HCT116 (cell line): Measurements from ENCODE around the gene PAX2.

ENCODE experiments used
- CTCF ChIP-seq, 3 experiments: fragments of 200-600 bp in 1 of 3; sonication (generic) in 1 of 3; IDR thresholded peaks in 2 of 3; conservative IDR thresholded peaks in 1 of 3; 2 replicates each; pipeline ENCODE4 v1.5.1; 2012 to 2017; ENCODE audit warnings: low read depth in 2 of 3, low read length in 2 of 3, antibody characterized with exemption in 1 of 3, borderline replicate concordance in 1 of 3, control low read depth in 1 of 3, mild to moderate bottlenecking in 1 of 3, mixed read lengths in 1 of 3, mixed run types in 1 of 3, moderate library complexity in 1 of 3; ENCODE audit not compliant: insufficient read depth in 1 of 3
- EZH2phosphoT487 ChIP-seq: fragments of 200-600 bp; IDR thresholded peaks from 2 replicates; pipeline ENCODE4 v1.6.1; 2018; ENCODE audit warnings: antibody characterized with exemption, borderline replicate concordance
- FOSL1 ChIP-seq: IDR thresholded peaks from 2 replicates; pipeline ENCODE4 v1.6.1; 2012; ENCODE audit warnings: low read depth
- POLR2A ChIP-seq: IDR thresholded peaks from 2 replicates; pipeline ENCODE4 v1.7.0; 2011; ENCODE audit warnings: borderline replicate concordance; ENCODE audit not compliant: insufficient read depth, insufficient read length; ENCODE audit errors: extremely low read depth
- POLR2AphosphoS5 ChIP-seq: IDR thresholded peaks from 2 replicates; pipeline ENCODE4 v1.6.1; 2011; ENCODE audit warnings: mild to moderate bottlenecking, low read depth, low read length, moderate library complexity
- TCF7L2 ChIP-seq: IDR thresholded peaks from 2 replicates; pipeline ENCODE4 v1.7.0; 2011; ENCODE audit warnings: borderline replicate concordance, inconsistent platforms; ENCODE audit not compliant: insufficient read depth, insufficient read length; ENCODE audit errors: extremely low read depth
- TF ChIP-seq, protein P1 (sequence below): IDR thresholded peaks from 2 replicates; pipeline ENCODE4 v1.6.1; 2012; ENCODE audit warnings: low read depth
- TF ChIP-seq, protein P2 (sequence below): IDR thresholded peaks from 2 replicates; pipeline ENCODE4 v1.6.1; 2012

DNA sequence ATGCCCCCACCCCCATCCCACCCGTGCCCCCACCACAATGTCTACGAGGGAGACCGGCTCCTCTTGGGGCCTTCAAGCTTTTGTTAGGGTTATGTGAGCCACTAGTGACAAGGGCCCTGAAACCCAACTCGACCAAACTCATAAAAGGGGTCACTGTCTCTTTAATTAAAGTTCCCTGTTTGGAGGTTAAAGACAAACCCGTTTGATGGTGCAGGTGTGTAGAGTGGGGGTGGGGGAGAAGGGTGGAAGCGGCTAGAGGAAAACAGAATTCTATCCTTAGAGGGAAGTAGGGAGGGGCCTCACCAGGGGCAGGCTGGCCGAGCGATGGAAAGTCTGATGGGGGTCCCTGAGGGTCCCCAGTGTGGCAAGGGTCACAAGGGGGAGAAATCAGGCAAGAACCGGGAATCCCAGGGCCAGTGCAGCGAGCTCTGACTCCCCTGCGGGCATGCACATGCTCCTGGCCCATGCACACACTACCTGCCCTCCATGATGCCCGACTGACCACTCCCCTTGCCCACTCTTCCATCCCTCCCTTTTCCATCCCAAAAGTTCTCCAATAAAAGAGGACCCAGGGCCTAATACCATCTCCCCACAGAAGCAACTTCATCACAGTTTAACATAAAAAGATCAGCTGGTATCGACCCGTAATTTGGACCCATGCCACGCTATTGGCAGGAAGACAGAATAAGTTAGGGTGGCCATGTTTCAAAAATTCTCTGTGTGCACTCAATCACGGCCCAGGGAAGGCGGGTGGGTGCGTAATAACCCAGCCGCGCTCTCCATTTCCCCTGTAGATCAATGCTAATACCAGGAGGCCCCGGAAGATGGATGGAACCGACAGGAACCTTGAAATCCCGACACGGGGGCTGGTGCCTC is 131.4 kb downstream of the PAX2 start:
- TF ChIP-seq, protein P1, sequence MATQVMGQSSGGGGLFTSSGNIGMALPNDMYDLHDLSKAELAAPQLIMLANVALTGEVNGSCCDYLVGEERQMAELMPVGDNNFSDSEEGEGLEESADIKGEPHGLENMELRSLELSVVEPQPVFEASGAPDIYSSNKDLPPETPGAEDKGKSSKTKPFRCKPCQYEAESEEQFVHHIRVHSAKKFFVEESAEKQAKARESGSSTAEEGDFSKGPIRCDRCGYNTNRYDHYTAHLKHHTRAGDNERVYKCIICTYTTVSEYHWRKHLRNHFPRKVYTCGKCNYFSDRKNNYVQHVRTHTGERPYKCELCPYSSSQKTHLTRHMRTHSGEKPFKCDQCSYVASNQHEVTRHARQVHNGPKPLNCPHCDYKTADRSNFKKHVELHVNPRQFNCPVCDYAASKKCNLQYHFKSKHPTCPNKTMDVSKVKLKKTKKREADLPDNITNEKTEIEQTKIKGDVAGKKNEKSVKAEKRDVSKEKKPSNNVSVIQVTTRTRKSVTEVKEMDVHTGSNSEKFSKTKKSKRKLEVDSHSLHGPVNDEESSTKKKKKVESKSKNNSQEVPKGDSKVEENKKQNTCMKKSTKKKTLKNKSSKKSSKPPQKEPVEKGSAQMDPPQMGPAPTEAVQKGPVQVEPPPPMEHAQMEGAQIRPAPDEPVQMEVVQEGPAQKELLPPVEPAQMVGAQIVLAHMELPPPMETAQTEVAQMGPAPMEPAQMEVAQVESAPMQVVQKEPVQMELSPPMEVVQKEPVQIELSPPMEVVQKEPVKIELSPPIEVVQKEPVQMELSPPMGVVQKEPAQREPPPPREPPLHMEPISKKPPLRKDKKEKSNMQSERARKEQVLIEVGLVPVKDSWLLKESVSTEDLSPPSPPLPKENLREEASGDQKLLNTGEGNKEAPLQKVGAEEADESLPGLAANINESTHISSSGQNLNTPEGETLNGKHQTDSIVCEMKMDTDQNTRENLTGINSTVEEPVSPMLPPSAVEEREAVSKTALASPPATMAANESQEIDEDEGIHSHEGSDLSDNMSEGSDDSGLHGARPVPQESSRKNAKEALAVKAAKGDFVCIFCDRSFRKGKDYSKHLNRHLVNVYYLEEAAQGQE: no peak
- no peak for TF ChIP-seq POLR2A
- no peak for TF ChIP-seq CTCF (IDR thresholded peaks at IDR 0.05 in 2 of 3, conservative IDR thresholded peaks at IDR 0.05 in 1 of 3; ENCODE audit: borderline replicate concordance in 1 of 3, insufficient read depth in 1 of 3, low read depth in 2 of 3, low read length in 2 of 3)
- TF ChIP-seq EZH2phosphoT487: no peak
- TF ChIP-seq POLR2AphosphoS5: no peak
- no peak for TF ChIP-seq FOSL1
- no peak for TF ChIP-seq TCF7L2
- TF ChIP-seq, protein P2, sequence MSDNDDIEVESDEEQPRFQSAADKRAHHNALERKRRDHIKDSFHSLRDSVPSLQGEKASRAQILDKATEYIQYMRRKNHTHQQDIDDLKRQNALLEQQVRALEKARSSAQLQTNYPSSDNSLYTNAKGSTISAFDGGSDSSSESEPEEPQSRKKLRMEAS: no peak
